Measurements from ENCODE around the gene PRTN3. TPM values are rescaled to one million over a fixed set of nuclear protein-coding genes. Genes with fewer than 3 reads are reported as not detected.
"Not testable (repeated sequence)": the region's sequence is repeated elsewhere in the genome, so short reads cannot be mapped to it uniquely, and the experiment has no call there.

Gene PRTN3
- total RNA-seq, 1 donor from 2014 or later = 0.62 TPM

GRCh38 chr19:834216-834615 lies 6.6 kb upstream of the PRTN3 start:
- intact Hi-C loops (cut with DNase I) = no loop called here
- no peak for DNase-seq (ENCODE audit: low spot score)

- DNase-seq (ENCODE audit: low spot score) = no peak
- intact Hi-C loops (cut with DNase I) = no loop called here
Observed at GRCh38 chr19:835210-835810, 5.5 kb upstream of the PRTN3 start.

- DNase-seq (ENCODE audit: low spot score); intact Hi-C loops (cut with DNase I): not testable (repeated sequence)
Observed at GRCh38 chr19:842802-843179, 2.0 kb downstream of the PRTN3 start.

GRCh38 chr19:843180-843835 lies 2.5 kb downstream of the PRTN3 start:
- no peak for DNase-seq (ENCODE audit: low spot score)
- intact Hi-C loops (cut with DNase I) = no loop called here

- DNase-seq (ENCODE audit: low spot score) = no peak
- intact Hi-C loops (cut with DNase I) = no loop called here
Observed at GRCh38 chr19:843836-844545, 3.2 kb downstream of the PRTN3 start.

GRCh38 chr19:844546-844971 lies 3.8 kb downstream of the PRTN3 start:
- intact Hi-C loops (cut with DNase I) = no loop called here
- no peak for DNase-seq (ENCODE audit: low spot score)

- intact Hi-C loops (cut with DNase I) = no loop called here
- DNase-seq (ENCODE audit: low spot score) = no peak
Observed at GRCh38 chr19:845707-846521, 5.1 kb downstream of the PRTN3 start.

- intact Hi-C loops (cut with DNase I) = no loop called here
- no peak for DNase-seq (ENCODE audit: low spot score)
Observed at GRCh38 chr19:848386-848921, 7.7 kb downstream of the PRTN3 start.

- intact Hi-C loops (cut with DNase I); DNase-seq (ENCODE audit: low spot score): not testable (repeated sequence)
Observed at GRCh38 chr19:849195-849594, 8.4 kb downstream of the PRTN3 start.

GRCh38 chr19:850221-850978 lies 9.6 kb downstream of the PRTN3 start:
- intact Hi-C loops (cut with DNase I) = no loop called here

GRCh38 chr19:850979-851335 lies 10.2 kb downstream of the PRTN3 start:
- DNase-seq (ENCODE audit: low spot score) = no peak
- intact Hi-C loops (cut with DNase I) = no loop called here

More at GRCh38 chr19:850221-850978, 9.6 kb downstream of the PRTN3 start:
- peak; percentile 89 for DNase-seq (ENCODE audit: low spot score)

- intact Hi-C loops (cut with DNase I) = no loop called here
- DNase-seq (ENCODE audit: low spot score) = no peak
Observed at GRCh38 chr19:852136-853013, 11.6 kb downstream of the PRTN3 start, which contains the start of gene ELANE. TSS of gene ELANE (plus strand) at chr19:852303. CDS start at chr19:852329, 26 bp downstream.

GRCh38 chr19:853014-853585 lies 12.3 kb downstream of the PRTN3 start:
- DNase-seq (ENCODE audit: low spot score) = no peak
- intact Hi-C loops (cut with DNase I) = no loop called here

- intact Hi-C loops (cut with DNase I); DNase-seq (ENCODE audit: low spot score): not testable (repeated sequence)
Observed at GRCh38 chr19:853614-854220, 12.9 kb downstream of the PRTN3 start.

- intact Hi-C loops (cut with DNase I) = no loop called here
Observed at GRCh38 chr19:854549-854948, 13.8 kb downstream of the PRTN3 start.

GRCh38 chr19:855142-855541 lies 14.3 kb downstream of the PRTN3 start:
- intact Hi-C loops (cut with DNase I) = loop anchor here (5.0 kb wide), 2 partner anchors 67 to 127 kb away; partner anchors contain the start of gene WDR18
- no peak for DNase-seq (ENCODE audit: low spot score)

More at GRCh38 chr19:854549-854948, 13.8 kb downstream of the PRTN3 start:
- DNase-seq (ENCODE audit: low spot score) = no peak

GRCh38 chr19:855566-856120 lies 14.8 kb downstream of the PRTN3 start:
- intact Hi-C loops (cut with DNase I) = loop anchor here (5.0 kb wide), 2 partner anchors 67 to 127 kb away; partner anchors contain the start of gene WDR18
- no peak for DNase-seq (ENCODE audit: low spot score)
